Testis (tissue), 2 donors: ENCODE measurements around the gene VDR.

ENCODE experiments used
- POLR2A ChIP-seq: fragments of 450-650 bp; IDR thresholded peaks from one replicate; pipeline ENCODE4 v1.6.1; 2017; ENCODE audit warnings: antibody characterized with exemption, mild to moderate bottlenecking, moderate library complexity
- TF ChIP-seq, protein P1 (sequence below), 3 experiments: fragments of 450-650 bp in 2 of 3; fragments of 200-600 bp in 1 of 3; sonication (generic) in 1 of 3; IDR thresholded peaks; one replicate each; pipeline ENCODE4 v1.5.1; 2016 to 2019; ENCODE audit warnings: antibody characterized with exemption in 3 of 3, mild to moderate bottlenecking in 2 of 3, moderate library complexity in 1 of 3

DNA sequence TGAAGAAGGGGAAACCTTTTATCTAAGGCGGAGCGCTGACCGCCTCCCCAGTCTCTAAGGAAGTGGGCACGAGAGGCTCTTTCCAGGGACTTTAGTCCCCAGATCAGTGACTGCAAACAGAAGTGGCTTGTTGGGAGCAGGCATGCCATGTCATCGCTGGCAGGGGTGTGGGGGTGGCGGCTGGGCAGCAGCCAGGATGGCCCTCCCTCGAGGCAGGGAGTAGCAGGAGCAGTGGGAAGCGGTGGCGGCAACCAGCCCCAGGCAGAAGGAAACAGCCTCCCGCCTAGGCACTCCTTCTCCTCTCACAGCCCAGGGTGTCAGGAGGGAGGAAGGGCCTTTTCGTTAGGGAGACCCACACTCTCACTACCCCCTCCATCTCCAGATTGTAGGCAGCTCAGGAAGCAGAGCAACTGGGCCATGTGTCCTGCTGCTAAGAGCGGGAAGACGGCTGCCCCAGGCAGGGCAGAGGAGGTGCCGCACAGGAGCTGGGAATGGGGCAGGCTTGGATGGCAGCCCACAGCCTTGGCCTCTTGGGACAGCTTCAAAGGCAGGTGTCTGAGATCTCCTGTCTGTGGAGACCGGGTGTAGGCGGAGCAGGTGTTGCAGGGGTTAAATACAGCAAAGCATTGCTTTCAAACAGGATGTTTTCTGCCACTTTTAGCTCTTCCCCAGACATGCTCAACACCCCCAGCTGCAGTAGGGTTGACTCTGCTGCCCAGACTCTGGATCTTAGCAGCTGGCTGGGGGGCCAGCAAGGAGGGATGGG is 21.8 kb downstream of the VDR start:
- TF ChIP-seq, protein P1, sequence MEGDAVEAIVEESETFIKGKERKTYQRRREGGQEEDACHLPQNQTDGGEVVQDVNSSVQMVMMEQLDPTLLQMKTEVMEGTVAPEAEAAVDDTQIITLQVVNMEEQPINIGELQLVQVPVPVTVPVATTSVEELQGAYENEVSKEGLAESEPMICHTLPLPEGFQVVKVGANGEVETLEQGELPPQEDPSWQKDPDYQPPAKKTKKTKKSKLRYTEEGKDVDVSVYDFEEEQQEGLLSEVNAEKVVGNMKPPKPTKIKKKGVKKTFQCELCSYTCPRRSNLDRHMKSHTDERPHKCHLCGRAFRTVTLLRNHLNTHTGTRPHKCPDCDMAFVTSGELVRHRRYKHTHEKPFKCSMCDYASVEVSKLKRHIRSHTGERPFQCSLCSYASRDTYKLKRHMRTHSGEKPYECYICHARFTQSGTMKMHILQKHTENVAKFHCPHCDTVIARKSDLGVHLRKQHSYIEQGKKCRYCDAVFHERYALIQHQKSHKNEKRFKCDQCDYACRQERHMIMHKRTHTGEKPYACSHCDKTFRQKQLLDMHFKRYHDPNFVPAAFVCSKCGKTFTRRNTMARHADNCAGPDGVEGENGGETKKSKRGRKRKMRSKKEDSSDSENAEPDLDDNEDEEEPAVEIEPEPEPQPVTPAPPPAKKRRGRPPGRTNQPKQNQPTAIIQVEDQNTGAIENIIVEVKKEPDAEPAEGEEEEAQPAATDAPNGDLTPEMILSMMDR (IDR thresholded peaks at IDR 0.05) = no peak
- TF ChIP-seq POLR2A = no peak
